Naive thymus-derived CD4-positive, alpha-beta T cell (primary cell): ENCODE data around the gene GBGT1. TPM values are rescaled to one million over a fixed set of nuclear protein-coding genes. Genes with fewer than 3 reads are reported as not detected.

Experiments
- ATAC-seq: fragments of 150-1000 bp; cut with Tn5 transposase; 2 replicates; pipeline ENCODE4 v1.10.0; 2021; ENCODE audit warnings: mild to moderate bottlenecking, moderate library complexity
- CTCF ChIA-PET: fragments of 350-600 bp; sonication (Branson Sonifier 250); formaldehyde crosslinking; loops from one replicate; lab custom pipeline; 2021; ENCODE audit warnings: antibody characterized with exemption; lab: Charles Lee
- POLR2A ChIA-PET: fragments of 350-600 bp; sonication (Branson Sonifier 250); formaldehyde crosslinking; loops from one replicate; lab custom pipeline; 2021; ENCODE audit warnings: antibody characterized with exemption, inconsistent platforms; lab: Charles Lee
- DNase-seq, 9 donors: peaks; one replicate each; pipeline versions ENCODE4 v3.0.0 to v3.0.0-alpha.2; 2020 to 2022; ENCODE audit warnings: mixed read lengths in 1 of 9
- H3K27ac ChIP-seq: one replicate; pipeline ENCODE4 v1.7.0; 2013; ENCODE audit warnings: mild to moderate bottlenecking, low read depth, low read length, moderate library complexity
- H3K27me3 ChIP-seq, 2 donors: one replicate each; pipeline ENCODE4 v1.7.0; 2013; ENCODE audit warnings: low read length in 2 of 2, mild to moderate bottlenecking in 2 of 2, moderate library complexity in 2 of 2; ENCODE audit not compliant: control insufficient read depth in 2 of 2, insufficient read depth in 2 of 2
- H3K36me3 ChIP-seq, 3 experiments: 1 replicate in 2 of 3; 2 replicates in 1 of 3; pipeline ENCODE4 v1.7.0; 2013; ENCODE audit warnings: low read length in 3 of 3, mild to moderate bottlenecking in 3 of 3, moderate library complexity in 1 of 3; ENCODE audit not compliant: insufficient read depth in 3 of 3, control insufficient read depth in 2 of 3
- H3K4me1 ChIP-seq, 2 donors: one replicate each; pipeline ENCODE4 v1.7.0; 2013; ENCODE audit warnings: low read length in 2 of 2, mild to moderate bottlenecking in 2 of 2, moderate library complexity in 1 of 2; ENCODE audit not compliant: control insufficient read depth in 2 of 2, insufficient read depth in 2 of 2
- H3K4me3 ChIP-seq: 2 replicates; pipeline ENCODE4 v1.7.0; 2013; ENCODE audit warnings: mild to moderate bottlenecking, low read length
- H3K9me3 ChIP-seq, 3 experiments: 1 replicate in 2 of 3; 2 replicates in 1 of 3; pipeline ENCODE4 v1.7.0; 2013; ENCODE audit warnings: low read length in 3 of 3; ENCODE audit not compliant: control insufficient read depth in 2 of 3
- H3K27ac Mint-ChIP-seq, 9 donors: one replicate each; pipeline ENCODE4 v1.8.0; 2020 to 2022; ENCODE audit warnings: mixed read lengths in 9 of 9, mild to moderate bottlenecking in 8 of 9, moderate library complexity in 5 of 9, inconsistent platforms in 2 of 9
- H3K27me3 Mint-ChIP-seq, 5 donors: one replicate each; pipeline ENCODE4 v1.8.0; 2021 to 2022; ENCODE audit warnings: mixed read lengths in 5 of 5, mild to moderate bottlenecking in 1 of 5
- H3K36me3 Mint-ChIP-seq, 5 donors: one replicate each; pipeline ENCODE4 v1.8.0; 2020 to 2022; ENCODE audit warnings: mixed read lengths in 5 of 5, mild to moderate bottlenecking in 3 of 5, inconsistent platforms in 1 of 5
- H3K4me1 Mint-ChIP-seq, 7 donors: one replicate each; pipeline ENCODE4 v1.8.0; 2020 to 2022; ENCODE audit warnings: mixed read lengths in 7 of 7, mild to moderate bottlenecking in 3 of 7, inconsistent platforms in 1 of 7
- H3K4me3 Mint-ChIP-seq, 10 donors: one replicate each; pipeline ENCODE4 v1.8.0; 2020 to 2022; ENCODE audit warnings: mild to moderate bottlenecking in 10 of 10, mixed read lengths in 10 of 10, moderate library complexity in 6 of 10, inconsistent platforms in 2 of 10
- H3K9me3 Mint-ChIP-seq, 11 donors: one replicate each; pipeline ENCODE4 v1.8.0; 2020 to 2022; ENCODE audit warnings: mixed read lengths in 11 of 11, mild to moderate bottlenecking in 4 of 11, inconsistent platforms in 1 of 11, moderate library complexity in 1 of 11
- intact Hi-C, 2 donors: fragments of 100-400 bp; cut with micrococcal nuclease; formaldehyde crosslinking; loops; one replicate each; pipeline ENCODE4 v1.15.1; 2023
- polyA plus RNA-seq, 2 donors: library from polyadenylated mRNA; unstranded; fragments of 300-500 nt; fragmentation: Illumina TruSeq; gene quantifications; one replicate each; pipeline ENCODE4 v1.2.3, GENCODE V29; 2021
- total RNA-seq, 6 experiments: library from RNA in 5 of 6; stranded (reverse) in 5 of 6; gene quantifications; 1 replicate in 5 of 6; 2 replicates in 1 of 6; pipeline ENCODE4 v1.2.3 and lab custom pipeline; 2021 to 2026

The GBGT1 gene
- total and polyA plus RNA-seq, 7 experiments from 2014 or later, result 0.14 to 14.8 (median 4.8) TPM; not detected in 1

DNA sequence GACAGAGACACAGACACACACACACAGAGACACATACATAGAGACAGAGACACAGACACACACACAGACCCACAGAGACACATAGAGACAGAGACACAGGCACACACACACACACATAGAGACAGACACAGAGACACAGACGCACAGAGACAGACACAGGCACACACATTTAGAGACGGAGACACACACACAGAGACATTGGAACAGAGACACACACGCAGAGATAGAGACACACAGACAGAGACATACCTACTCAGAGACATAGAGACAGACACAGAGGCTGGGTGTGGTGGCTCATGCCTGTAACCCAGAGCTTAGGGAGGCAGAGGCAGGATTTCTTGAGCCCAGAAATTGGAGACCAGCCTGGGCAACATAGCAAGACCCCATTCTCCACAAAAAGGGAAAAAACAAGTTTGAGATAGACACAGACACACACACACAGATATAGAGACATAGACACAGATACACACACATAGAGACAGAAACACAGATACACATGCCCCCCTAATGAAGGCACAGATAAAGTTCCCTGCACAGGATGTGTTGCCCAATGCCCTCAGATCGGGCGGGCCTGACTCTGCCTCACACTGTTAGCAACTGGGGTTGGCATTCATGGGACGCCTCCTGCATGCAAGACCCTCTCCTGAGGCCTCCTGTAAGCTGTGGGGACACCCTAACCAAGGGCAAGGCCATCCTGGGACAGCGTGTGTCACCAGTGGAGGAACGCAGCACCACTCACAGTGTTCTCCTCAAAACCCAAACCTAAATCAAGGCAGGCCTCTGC, 39.4 kb downstream of the GBGT1 start:
- no peak for ATAC-seq
- POLR2A ChIA-PET, result interaction anchor here (0.7 to 1.6 kb wide), 3 partner anchors 15 to 25 kb away, joined by 3 to 5 read pairs (median 4); no protein-coding TSS in a partner anchor
- peaks cover 45 to 67% of the 10 kb centered on the region in 2 donors for H3K4me1 ChIP-seq
- no peaks in the 10 kb centered on the region for H3K9me3 ChIP-seq
- no peaks in the 10 kb centered on the region for H3K36me3 ChIP-seq
- CTCF ChIA-PET, result no interaction called here
- no peaks in the 10 kb centered on the region for H3K9me3 Mint-ChIP-seq
- intact Hi-C loops, result loop anchor here in 1 of 2 donors (5.0 kb wide), 2 partner anchors 233 to 943 kb away; partner anchors contain the start of genes BRD3, SURF1 and SURF2
- H3K27ac Mint-ChIP-seq, result peak overlapping the region; percentile 8 to 99 (median 67)
- H3K4me1 Mint-ChIP-seq, result peaks cover 31 to 69% (median 50%) of the 10 kb centered on the region in 7 donors
- no peaks in the 10 kb centered on the region for H3K27me3 Mint-ChIP-seq
- H3K4me3 Mint-ChIP-seq, result peak overlapping the region in 6 of 10 donors; percentile 3 to 59 (median 29)
- no peak for DNase-seq
- no peak overlapping the region for H3K4me3 ChIP-seq
- H3K27ac ChIP-seq, result peak overlapping the region; percentile 93
- peaks cover 0 to 12% (median 0%) of the 10 kb centered on the region in 5 donors for H3K36me3 Mint-ChIP-seq
- H3K27me3 ChIP-seq, result no peaks in the 10 kb centered on the region

DNA sequence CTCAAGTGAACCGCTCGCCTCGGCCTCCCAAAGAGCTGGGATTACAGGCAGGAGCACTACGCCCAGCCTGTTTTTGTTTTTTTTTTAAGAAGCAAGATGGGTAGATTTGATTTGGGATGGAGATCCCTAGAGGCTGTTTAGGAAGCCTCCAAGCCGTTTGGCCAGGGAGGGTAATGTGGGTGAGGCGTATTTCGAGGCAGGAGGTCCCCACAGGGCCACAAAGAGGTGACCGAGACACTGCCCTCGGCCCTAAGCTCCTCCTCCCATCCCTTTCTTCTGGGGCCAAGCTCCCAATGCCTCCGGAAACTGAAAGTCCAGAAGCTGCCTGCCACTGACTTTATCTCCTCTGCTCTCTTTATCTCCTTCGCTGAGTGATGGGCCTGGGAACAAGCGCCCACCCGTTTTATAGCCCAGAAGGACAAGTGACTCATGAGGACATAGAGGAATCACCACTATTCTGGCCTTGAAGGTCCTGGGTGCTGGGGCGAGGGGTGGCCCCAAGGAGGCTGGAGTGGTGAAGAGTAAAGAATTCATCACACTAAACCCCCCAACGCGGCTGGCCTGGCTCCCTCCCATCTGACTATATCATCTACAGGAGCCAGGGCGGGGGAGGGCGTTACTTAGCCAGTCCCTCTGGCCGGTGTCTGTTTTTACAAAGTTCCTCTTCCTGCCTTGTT, 40.6 kb downstream of the GBGT1 start:
- POLR2A ChIA-PET, result interaction anchor here (0.6 to 2.2 kb wide), 7 partner anchors 8 to 91 kb away, joined by 3 to 10 read pairs (median 5); no protein-coding TSS in a partner anchor
- peaks cover 38 to 72% (median 56%) of the 10 kb centered on the region in 7 donors for H3K4me1 Mint-ChIP-seq
- CTCF ChIA-PET, result interaction anchor here (1.5 kb wide), 2 partner anchors 21 to 24 kb away, joined by 6 to 8 read pairs; no protein-coding TSS in a partner anchor

GRCh38 chr9:133122605-133122934, 41.1 kb downstream of the GBGT1 start:
- H3K36me3 ChIP-seq, result no peaks in the 10 kb centered on the region
- peak overlapping the region; percentile 93 for H3K27ac ChIP-seq
- H3K9me3 ChIP-seq, result no peaks in the 10 kb centered on the region
- no peak overlapping the region for H3K4me3 ChIP-seq
- H3K27me3 Mint-ChIP-seq, result no peaks in the 10 kb centered on the region
- ChIA-PET POLR2A (interaction anchor here (0.6 to 2.2 kb wide), 7 partner anchors 8 to 391 kb away, joined by 3 to 10 read pairs (median 5); no protein-coding TSS in a partner anchor), CTCF (interaction anchor here (1.5 kb wide), 2 partner anchors 22 to 25 kb away, joined by 6 to 8 read pairs; no protein-coding TSS in a partner anchor)
- no peaks in the 10 kb centered on the region for H3K27me3 ChIP-seq
- H3K4me1 Mint-ChIP-seq, result peaks cover 33 to 73% (median 55%) of the 10 kb centered on the region in 7 donors
- DNase-seq (no peak), ATAC-seq (no peak)
- H3K4me1 ChIP-seq, result peaks cover 34 to 55% of the 10 kb centered on the region in 2 donors
- H3K27ac Mint-ChIP-seq, result peak overlapping the region; percentile 58 to 99 (median 98)
- intact Hi-C loops, result loop anchor here in 1 of 2 donors (5.0 kb wide), 2 partner anchors 235 to 945 kb away; partner anchors contain the start of genes BRD3, SURF1 and SURF2
- H3K36me3 Mint-ChIP-seq, result peaks cover 0 to 12% (median 0%) of the 10 kb centered on the region in 5 donors
- peak overlapping the region in 8 of 10 donors; percentile 19 to 85 (median 63) for H3K4me3 Mint-ChIP-seq
- H3K9me3 Mint-ChIP-seq, result peaks cover 0 to 2% (median 0%) of the 10 kb centered on the region in 11 donors

More for the DNA sequence above, 40.6 kb downstream of the GBGT1 start:
- DNase-seq (no peak), ATAC-seq (no peak)
- Mint-ChIP-seq H3K36me3 (peaks cover 0 to 12% (median 0%) of the 10 kb centered on the region in 5 donors), H3K4me3 (peak overlapping the region in 3 of 10 donors; percentile 19 to 85 (median 38)), H3K9me3 (peaks cover 0 to 2% (median 0%) of the 10 kb centered on the region in 11 donors), H3K27me3 (no peaks in the 10 kb centered on the region), H3K27ac (peak overlapping the region; percentile 58 to 99 (median 98))
- no peak overlapping the region for H3K4me3 ChIP-seq
- H3K36me3 ChIP-seq, result no peaks in the 10 kb centered on the region
- peaks cover 37 to 60% of the 10 kb centered on the region in 2 donors for H3K4me1 ChIP-seq
- peak overlapping the region; percentile 93 for H3K27ac ChIP-seq
- H3K9me3 ChIP-seq, result no peaks in the 10 kb centered on the region
- intact Hi-C loops, result loop anchor here in 1 of 2 donors (5.0 kb wide), 2 partner anchors 234 to 944 kb away; partner anchors contain the start of genes BRD3, SURF1 and SURF2
- H3K27me3 ChIP-seq, result no peaks in the 10 kb centered on the region

DNA sequence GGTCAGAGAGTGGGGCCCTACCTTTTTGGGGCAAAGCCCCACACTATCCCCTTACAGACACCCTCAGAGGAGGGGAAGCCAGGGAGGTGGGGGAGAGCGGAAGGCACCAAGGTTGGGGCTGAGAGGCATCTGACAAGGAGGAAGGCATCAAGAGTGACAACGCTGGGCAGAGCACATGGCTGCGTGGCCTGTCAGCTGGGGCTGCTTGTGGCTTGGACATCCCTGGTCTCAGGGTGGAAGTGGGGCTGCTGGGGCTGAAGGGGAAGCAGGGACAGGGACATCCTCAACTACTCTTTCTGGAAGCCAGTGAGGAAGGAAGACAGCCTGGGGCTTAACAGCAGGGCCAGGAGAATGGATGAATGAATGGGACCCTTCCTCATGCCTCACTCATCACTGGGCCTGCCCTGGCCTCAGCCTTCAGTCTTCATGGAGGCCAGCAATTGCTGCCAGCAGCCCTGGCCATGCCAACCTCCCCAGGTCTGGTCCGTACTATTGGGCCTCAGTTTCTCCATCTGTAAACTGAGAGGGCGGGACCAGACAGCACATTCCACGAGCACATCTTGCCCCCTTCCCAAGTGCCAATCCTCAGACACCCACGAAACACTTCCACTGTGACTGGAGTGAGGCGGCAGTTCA, 41.7 kb downstream of the GBGT1 start:
- H3K27ac ChIP-seq, result peak overlapping the region; percentile 93
- peak; percentile 22 for ATAC-seq
- peaks cover 29 to 52% of the 10 kb centered on the region in 2 donors for H3K4me1 ChIP-seq
- Mint-ChIP-seq H3K4me1 (peaks cover 30 to 75% (median 53%) of the 10 kb centered on the region in 7 donors), H3K4me3 (peak overlapping the region; percentile 65 to 88 (median 78)), H3K9me3 (peaks cover 0 to 2% (median 0%) of the 10 kb centered on the region in 11 donors), H3K36me3 (peaks cover 0 to 12% (median 0%) of the 10 kb centered on the region in 5 donors), H3K27ac (peak overlapping the region; percentile 58 to 99 (median 98)), H3K27me3 (no peaks in the 10 kb centered on the region)
- H3K36me3 ChIP-seq, result no peaks in the 10 kb centered on the region
- peak overlapping the region; percentile 52 for H3K4me3 ChIP-seq
- CTCF ChIA-PET, result interaction anchor here (1.5 kb wide), 2 partner anchors 22 to 25 kb away, joined by 6 to 8 read pairs; no protein-coding TSS in a partner anchor
- POLR2A ChIA-PET, result interaction anchor here (0.6 to 2.2 kb wide), 10 partner anchors 9 to 390 kb away, joined by 3 to 11 read pairs (median 5); no protein-coding TSS in a partner anchor
- H3K27me3 ChIP-seq, result no peaks in the 10 kb centered on the region
- H3K9me3 ChIP-seq, result no peaks in the 10 kb centered on the region
- peak in 1 of 9 donors; percentile 21 for DNase-seq
- intact Hi-C loops, result loop anchor here (1.0 to 5.0 kb wide), 8 partner anchors 11 to 945 kb away; partner anchors contain the start of genes GTF3C5 (in 2 of the 2), BRD3 (in 1 of the 2), SURF1 (in 1 of the 2) and SURF2 (in 1 of the 2)

- intact Hi-C loops, result loop anchor here (1.0 to 5.0 kb wide), 8 partner anchors 12 to 946 kb away; partner anchors contain the start of genes GTF3C5 (in 2 of the 2), BRD3 (in 1 of the 2), SURF1 (in 1 of the 2) and SURF2 (in 1 of the 2)
- Mint-ChIP-seq H3K4me1 (peaks cover 27 to 74% (median 47%) of the 10 kb centered on the region in 7 donors), H3K9me3 (peaks cover 0 to 2% (median 0%) of the 10 kb centered on the region in 11 donors), H3K36me3 (peaks cover 0 to 7% (median 0%) of the 10 kb centered on the region in 5 donors), H3K4me3 (peak within 1 kb of the TSS; percentile 78 to 88 (median 82)), H3K27me3 (no peaks in the 10 kb centered on the region), H3K27ac (peak within 1 kb of the TSS; percentile 58 to 99 (median 98))
- ChIA-PET CTCF (interaction anchor here (0.8 kb wide), 1 partner anchor 23 kb away, joined by 5 read pairs; no protein-coding TSS in a partner anchor), POLR2A (interaction anchor here (0.6 to 2.2 kb wide), 7 partner anchors 11 to 91 kb away, joined by 3 to 11 read pairs (median 5); no protein-coding TSS in a partner anchor)
- Histone ChIP-seq H3K4me1 (peaks cover 22 to 52% of the 10 kb centered on the region in 2 donors), H3K4me3 (peak within 1 kb of the TSS; percentile 58), H3K36me3 (no peaks in the 10 kb centered on the region), H3K27ac (peak within 1 kb of the TSS; percentile 93), H3K27me3 (no peaks in the 10 kb centered on the region), H3K9me3 (no peaks in the 10 kb centered on the region)
- DNase-seq (peak; percentile 79 to 93 (median 88)), ATAC-seq (peak; percentile 91)
These were observed 42.4 kb downstream of the GBGT1 start, which contains the start of gene RALGDS for GRCh38 chr9:133121198-133121914. Gene RALGDS, minus strand, starts transcription at chr9:133121240. Its CDS starts 86 bp downstream, at chr9:133121154.
